GM19463 (cell line): ENCODE measurements around the gene OTUB2.

ENCODE experiments used
- ATAC-seq: cut with Tn5 transposase; IDR thresholded peaks from one replicate; pipeline ENCODE4 v1.9.1; 2021; ENCODE audit warnings: mild to moderate bottlenecking, moderate library complexity; ENCODE audit not compliant: unreplicated experiment

The OTUB2 gene

GRCh38 chr14:93996130-93996695, 29.9 kb upstream of the OTUB2 start:
- no peak for ATAC-seq

DNA sequence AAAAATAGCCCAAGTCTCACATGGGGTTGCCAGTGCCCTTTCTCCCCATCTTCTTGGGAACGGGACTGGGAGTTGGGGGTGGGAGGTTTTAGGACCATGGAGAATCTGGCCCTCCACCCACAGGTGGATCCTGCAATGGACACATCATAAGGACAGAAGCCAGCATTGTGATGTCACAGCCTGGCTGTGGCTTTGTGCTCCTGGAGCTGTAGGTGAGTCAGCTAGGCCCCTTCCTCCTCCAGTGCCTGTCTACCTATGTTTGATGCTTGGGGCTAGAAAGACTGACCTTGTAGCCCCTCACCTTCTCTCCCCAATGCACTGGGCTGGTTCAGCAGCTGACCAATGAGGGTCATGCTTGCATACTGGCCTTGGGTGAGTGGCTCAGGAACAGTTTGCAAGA, 29.1 kb upstream of the OTUB2 start, which contains the start of gene CCDC197:
Gene CCDC197, plus strand, starts transcription at position 220 of the 400 bp plus-strand sequence. CDS start 831 bp downstream, outside the sequence.
- no peak for ATAC-seq

GRCh38 chr14:93997916-93998870, 27.9 kb upstream of the OTUB2 start:
- no peak for ATAC-seq

- no peak for ATAC-seq
Measured at GRCh38 chr14:93998871-93999403, 27.2 kb upstream of the OTUB2 start.

DNA sequence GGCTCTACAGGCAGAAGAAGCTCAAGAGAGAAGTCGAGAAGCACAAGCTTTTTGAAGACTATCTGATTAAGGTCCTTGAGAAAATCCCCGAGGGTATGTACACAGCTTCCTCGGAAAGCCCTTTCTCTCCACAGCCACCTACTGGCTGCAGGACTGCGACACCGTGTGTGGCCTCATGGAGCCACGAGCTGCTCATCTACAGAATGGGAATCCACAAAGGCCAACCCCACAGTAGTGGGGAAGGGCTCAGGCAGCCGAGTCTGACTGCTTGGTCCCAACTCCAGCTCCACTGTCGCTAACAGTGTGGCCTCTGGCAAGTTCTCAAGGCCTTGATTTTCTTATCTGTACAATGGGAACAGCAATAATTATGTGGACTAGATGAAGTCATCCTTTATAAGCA, 26.6 kb upstream of the OTUB2 start:
- ATAC-seq, result no peak

DNA sequence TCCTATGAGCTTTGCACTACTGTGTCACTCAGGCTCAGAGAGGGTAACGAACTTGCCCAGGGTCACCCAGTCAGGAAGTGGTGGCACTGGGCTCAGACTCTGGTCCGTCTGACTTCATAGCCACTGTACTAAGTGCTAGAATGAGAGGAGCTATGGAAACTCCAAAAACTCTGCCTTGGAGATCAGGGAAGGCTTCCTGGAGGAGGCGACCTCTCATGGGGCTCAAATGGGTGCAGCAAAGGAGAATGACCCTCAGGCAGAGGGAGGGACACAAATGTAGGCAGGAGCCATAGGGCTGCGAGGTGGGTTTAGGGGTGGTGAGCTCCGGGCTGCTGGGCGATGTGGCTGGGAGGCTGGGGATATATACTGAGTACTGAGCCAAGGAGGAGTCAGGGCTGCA, 25.9 kb upstream of the OTUB2 start:
- ATAC-seq, result no peak

DNA sequence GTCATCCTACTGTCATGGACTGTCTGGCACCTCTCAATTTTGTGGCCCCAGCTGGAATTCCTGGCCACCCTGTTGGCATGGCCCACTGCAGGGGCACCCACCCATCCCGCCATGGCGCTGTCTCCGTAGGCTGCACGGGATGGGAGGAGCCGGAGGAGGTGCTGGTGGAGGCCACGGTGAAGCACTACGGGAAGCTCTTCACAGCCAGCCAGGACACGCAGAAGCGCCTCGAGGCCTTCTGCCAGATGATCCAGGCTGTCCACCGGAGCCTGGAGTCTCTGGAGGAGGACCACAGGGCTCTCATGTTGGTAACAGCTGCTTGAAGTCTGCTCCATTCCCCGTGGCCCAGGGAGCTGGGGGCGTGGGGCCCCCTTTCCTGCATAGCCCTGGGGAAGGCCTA, 25.1 kb upstream of the OTUB2 start:
- no peak for ATAC-seq

- peak; percentile 63 for ATAC-seq
Measured at GRCh38 chr14:94001501-94002396, 24.4 kb upstream of the OTUB2 start.

DNA sequence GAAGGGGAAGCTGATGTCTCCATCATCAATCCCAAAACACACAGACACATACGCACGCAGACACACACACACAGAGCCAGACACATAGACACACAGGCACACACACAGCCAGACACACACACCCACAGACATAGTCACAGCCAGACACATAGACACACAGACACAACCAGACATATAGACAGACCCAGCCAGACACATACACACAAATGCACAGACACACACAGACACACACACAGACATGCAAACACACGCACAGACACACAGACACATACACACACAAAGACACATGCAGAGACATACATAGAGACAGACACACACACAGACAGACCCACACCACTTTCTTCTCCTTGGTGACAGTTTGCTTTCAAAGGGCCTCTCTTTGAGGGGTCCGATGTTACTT, 22.7 kb upstream of the OTUB2 start:
- ATAC-seq, result no peak

DNA sequence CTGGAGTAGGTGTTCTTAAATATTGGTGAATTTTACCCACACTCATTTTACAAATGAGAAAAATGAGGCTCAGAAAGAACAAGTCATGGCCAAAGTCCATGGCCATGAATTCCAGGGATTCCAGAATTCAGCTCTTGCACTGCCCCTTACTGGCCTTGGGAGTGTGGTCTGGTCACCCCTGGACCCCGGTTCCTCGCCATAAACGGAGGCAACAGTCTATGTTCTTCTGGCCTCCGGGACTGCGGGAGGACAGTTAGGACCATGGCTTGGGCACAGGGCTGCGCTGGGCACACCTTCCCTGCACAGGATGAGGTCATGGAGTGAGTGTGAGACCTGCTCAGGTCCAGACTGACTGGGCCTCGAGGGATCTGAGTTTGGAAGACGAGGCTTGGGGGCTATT, 22.1 kb upstream of the OTUB2 start:
- ATAC-seq, result no peak

DNA sequence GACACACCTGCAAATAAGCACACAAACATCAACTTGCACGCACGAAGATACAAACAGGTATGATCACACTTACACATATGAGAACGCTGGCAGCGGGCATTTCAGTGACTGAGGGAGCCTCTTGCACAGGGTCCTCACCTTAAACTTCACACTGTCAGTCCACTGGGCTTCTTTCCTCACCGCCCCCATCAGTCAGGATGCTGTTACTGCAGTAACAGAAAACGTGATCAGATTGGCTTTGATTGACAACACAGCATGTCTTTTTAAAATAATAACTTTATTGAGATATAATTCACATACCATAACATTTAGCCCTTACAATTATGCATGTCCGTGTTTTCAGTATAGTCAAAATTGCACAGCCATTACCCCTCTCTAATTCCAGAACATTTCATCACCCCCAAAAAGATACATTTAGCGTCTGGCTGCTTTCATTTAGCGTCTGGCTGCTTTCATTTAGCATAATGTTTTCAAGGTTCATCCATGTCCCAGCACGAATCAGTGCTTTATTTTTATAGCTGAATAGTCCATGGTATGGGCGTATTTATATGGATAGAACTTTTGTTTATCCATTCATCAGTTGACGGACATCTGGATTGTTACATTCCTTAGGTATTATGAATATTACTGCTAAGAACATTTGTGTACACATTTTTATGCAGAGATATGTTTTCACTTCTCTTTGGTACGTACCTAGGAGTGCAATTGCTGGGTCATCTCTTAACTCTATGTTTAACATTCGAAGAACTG, 20.6 kb upstream of the OTUB2 start:
- ATAC-seq, result no peak

DNA sequence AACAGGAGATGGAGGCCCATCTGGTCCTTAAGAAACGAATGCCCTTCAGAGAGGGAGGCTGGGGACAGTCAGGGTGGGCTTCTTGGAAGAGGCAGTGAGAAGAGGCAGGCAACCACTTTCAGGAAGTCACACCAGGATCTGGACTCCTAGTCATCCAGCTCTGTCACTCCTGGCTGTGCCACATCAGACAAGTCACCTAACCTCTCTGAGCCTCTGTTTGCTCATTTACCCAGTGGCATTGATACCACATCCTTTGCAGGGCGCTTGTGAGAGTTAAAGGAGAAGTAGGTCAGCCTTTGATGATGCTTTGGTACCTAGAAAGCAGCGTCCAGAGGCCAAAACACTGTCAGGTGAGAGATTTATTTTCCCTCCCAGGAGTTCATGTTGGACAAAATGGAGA, 17.9 kb upstream of the OTUB2 start:
- no peak for ATAC-seq

GRCh38 chr14:94009767-94010166, 16.4 kb upstream of the OTUB2 start:
- ATAC-seq, result peak; percentile 82

- no peak for ATAC-seq
Measured at GRCh38 chr14:94010625-94011024, 15.5 kb upstream of the OTUB2 start.

DNA sequence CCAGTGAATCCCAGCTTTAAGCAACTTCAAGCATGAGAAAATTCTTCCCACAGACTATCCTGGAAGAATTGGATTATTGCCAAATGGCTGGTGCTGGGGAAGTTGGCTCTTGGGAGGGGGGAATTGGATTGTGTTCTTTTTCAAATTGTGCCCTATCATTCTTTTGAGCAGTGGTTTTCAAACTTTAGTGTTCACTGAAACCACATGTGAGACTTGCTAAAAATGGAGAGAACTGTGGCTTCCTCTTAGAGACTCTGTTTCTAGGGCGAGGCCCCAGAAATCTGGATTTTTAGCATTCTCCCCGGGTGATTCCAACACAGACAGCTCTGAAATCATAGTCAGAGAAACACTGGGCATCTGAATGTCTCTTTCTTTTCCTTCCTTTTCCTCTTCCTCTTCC, 14.3 kb upstream of the OTUB2 start:
- ATAC-seq, result no peak

- ATAC-seq, result no peak
Measured at GRCh38 chr14:94014382-94014781, 11.8 kb upstream of the OTUB2 start.

- ATAC-seq, result no peak
Measured at GRCh38 chr14:94015223-94015622, 10.9 kb upstream of the OTUB2 start.

DNA sequence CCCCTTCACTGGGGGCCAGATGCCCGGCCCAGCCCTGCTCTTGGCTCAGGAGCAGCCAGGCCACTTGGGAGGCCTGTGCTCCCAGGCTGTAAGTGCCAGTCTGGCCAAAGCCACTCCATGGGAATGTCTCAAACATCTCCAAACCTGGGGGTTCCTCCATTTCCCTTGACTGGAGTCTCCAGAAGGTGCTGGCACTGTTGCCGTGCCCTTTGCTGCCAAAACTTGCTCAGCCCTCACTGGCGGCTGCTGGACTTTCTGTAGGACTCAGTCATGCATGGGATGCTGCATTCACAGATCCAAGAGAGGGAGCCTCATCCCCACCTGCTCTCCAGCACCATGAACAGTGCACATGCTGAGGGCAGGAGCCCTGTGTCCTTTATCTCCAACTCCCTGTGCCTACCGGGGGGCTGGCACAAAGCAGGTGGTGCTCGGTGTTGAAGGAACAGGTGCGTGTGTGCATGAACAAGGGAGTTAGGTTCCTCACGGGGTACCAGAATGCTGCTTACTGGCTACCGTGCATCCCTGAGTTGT, 9.6 kb upstream of the OTUB2 start:
- no peak for ATAC-seq

DNA sequence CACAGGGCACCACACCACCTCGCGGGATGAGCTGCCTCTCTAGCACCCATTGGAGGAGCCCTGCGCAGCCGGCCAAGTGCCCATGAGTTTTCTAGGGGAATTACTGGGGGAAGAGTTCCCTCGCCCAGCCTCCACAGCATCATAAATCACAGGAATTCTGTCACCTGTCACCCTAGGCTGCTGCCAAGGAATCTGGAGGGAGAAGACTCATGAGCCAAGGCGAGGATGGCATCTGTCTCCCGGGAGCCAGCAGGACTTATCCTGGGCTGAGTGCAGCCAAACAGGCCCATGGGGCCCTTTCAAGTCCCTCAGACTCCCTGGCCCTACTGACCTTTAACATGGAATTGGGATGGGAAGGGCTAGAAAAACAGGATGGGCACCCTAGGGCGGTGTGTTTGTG, 7.8 kb upstream of the OTUB2 start:
- ATAC-seq, result no peak

DNA sequence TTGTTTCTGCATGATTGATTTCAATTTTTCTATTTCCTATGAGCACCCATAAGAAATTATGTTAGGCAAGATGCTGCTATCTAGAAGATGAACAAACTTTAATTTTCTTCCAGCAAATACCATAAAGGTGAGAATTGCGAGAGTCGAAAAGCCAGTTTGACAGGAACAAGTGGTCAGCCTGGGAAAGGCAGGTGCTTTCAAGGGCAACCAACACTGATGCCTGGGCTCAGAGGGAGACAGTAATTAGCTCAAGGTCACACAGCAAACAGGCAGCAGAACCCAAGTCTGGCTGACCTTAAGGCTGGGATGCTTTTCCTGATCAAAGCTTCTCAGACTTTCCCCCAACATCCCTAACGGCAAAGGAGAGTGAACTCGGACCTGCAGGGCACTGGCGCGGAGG, 6.8 kb upstream of the OTUB2 start:
- ATAC-seq, result no peak
